Sigmoid colon (tissue), 4 donors: ENCODE measurements around the gene CLINT1.

Experiments used
- CTCF ChIP-seq, 4 experiments: fragments of 450-650 bp in 3 of 4; fragments of 200-600 bp in 1 of 4; IDR thresholded peaks; one replicate each; pipeline ENCODE4 v1.5.1; 2016 to 2019; ENCODE audit warnings: antibody characterized with exemption in 4 of 4, mild to moderate bottlenecking in 3 of 4, moderate library complexity in 2 of 4
- POLR2A ChIP-seq, 2 donors: fragments of 450-650 bp; IDR thresholded peaks; one replicate each; pipeline ENCODE4 v1.6.1; 2016; ENCODE audit warnings: antibody characterized with exemption in 2 of 2, mild to moderate bottlenecking in 2 of 2, moderate library complexity in 2 of 2
- POLR2AphosphoS5 ChIP-seq, 4 donors: sonication (generic); formaldehyde crosslinking; IDR thresholded peaks; one replicate each; pipeline ENCODE4 v1.6.1; 2017; ENCODE audit warnings: antibody characterized with exemption in 4 of 4

DNA sequence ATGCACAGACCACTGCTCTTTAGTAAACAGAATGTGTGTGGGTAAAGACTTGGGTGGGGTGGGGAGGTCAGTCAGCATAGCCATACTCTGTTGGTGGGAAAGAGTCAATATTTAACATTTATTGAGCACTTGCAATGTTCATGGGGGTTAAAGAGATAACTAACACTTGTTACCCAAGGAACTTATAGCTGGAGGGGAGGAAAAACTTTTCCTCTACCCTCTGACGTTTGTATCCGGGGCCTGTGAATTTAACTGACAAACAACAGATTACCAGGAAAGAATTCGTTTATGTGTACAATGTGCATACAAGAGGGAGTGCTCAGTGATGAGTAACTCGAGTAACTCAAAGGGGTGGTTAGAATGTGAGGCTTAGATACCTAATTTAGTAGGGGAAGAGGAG, 6.8 kb upstream of the CLINT1 start:
- TF ChIP-seq CTCF (IDR thresholded peaks at IDR 0.05) (no peak), POLR2A (IDR thresholded peaks at IDR 0.05) (no peak), POLR2AphosphoS5 (IDR thresholded peaks at IDR 0.05) (peak in 2 of 4 donors; percentile 38 to 52)
